HG02840 (cell line): ENCODE results near the gene PPP2R5C.
"Not testable (repeated sequence)": the region's sequence is repeated elsewhere in the genome, so short reads cannot be mapped to it uniquely, and the experiment has no call there.

Source experiments
- ATAC-seq: cut with Tn5 transposase; IDR thresholded peaks from one replicate; pipeline ENCODE4 v1.9.1; 2021; ENCODE audit warnings: mild to moderate bottlenecking, moderate library complexity, moderate number of reproducible peaks; ENCODE audit not compliant: unreplicated experiment, low FRiP score

The PPP2R5C gene

DNA sequence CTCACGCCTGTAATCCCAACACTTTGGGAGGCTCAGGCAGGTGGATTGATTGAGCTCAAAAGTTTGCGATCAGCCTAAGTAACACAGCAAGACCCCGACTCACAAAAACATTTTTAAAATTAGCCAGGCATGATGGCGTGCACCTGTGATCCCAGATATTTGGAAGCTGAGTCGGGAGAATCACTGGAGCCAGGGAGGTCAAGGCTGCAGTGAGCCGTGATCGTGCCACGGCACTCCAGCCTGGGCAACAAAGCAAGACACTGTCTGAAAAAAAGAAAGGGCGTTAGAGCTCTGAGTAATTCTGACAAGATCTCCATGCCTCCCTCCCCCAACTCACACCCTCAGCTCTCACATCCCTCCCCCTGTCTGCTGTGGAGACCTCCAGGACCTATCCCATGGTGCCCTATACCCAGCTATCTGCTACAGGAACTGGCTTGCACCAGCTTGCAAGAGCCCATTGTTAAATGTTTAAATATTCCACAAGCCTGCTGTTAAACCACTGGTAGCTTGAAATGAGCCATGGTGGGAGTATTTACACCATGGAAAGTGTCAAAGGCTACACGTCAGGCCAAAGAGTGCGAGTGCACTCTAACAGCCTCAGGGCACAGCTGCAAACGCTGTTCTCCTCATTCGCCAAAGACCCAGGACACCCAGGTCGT, 35.1 kb upstream of the PPP2R5C start:
- ATAC-seq: no peak

DNA sequence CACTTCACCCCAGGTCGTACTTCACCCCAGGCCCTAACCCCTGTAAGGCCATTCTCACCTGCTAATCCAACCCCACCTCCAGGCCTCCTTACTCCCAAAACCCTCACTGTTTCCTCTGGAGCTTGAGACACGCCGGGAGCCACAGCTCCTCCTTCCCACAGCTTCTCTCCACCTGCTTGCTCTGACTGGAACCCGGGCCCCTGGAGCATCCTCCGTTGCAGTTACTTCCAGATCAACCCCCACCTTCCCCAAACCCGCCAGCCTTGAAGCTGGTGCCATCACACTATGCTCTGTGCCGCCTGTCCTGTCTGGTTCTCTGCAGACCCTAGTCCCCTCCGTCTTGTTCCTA, 34.6 kb upstream of the PPP2R5C start:
- no peak for ATAC-seq

DNA sequence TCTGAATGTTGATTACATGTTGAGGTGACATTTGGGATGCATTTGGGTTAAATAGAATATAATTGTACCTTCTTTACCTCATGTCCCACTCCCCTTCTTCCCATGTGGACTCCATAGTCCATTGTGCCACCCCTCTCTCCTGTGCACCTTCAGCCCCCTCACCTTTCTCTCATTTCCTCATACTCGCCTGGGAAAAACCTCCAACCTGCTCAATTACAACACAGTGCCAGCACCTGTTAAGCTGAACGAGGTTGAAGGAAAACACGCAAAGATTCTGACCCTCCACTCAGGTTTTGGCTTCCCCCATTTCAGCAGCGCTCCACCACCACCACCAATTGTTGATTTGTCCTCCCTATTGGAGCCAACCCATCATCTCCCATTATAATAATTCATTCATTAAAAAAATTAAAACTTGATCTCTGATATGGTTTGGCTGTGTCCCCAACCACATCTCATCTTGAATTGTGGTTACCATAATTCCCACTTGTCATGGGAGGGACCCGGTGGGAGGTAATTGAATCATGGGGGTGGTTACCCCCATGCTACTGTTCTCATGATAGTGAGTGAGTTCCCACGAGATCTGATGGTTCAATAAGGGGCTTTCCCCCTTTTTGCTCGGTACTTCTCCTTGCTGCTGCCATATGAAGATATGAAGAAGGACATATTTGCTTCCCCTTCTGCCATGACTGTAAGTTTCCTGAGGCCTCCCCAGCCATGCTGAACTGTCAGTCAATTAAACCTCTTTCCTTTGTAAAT, 33.7 kb upstream of the PPP2R5C start:
- ATAC-seq: no peak

DNA sequence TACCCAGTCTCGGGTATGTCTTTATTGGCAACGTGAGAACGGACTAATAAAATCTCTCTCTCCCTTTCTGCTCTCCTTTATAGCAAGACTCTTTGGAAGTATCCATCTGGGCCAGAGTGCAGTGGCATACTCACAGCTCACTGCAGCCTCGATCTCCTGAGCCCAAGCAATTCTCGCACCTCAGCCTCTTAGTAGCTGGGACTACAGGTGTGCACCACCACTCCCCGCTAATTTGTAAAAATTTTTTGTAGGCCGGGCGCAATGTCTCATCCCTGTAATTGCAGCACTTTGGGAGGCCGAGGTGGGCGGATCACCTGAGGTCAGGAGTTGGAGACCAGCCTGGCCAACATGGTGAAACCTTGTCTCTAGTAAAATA, 33.2 kb upstream of the PPP2R5C start:
- ATAC-seq: no peak

DNA sequence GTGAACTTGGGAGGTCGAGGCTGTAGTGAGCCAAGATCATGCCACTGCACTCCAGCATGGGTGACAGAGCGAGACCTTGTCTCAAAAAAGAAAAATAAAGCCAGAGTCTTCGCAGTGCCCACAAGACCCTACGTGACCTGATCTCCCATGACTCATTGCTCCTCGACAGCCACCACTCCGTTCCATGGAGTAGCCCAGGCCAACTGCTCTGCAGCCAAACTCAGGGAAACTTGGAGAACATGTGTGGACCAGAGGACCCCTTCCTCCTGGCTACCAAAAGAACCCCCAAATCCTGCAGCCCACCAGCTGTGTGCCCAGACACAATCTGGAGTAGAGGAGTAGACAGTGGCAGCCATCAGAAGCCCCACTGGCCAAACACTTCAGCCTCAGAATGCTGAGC, 32.1 kb upstream of the PPP2R5C start:
- ATAC-seq: no peak

DNA sequence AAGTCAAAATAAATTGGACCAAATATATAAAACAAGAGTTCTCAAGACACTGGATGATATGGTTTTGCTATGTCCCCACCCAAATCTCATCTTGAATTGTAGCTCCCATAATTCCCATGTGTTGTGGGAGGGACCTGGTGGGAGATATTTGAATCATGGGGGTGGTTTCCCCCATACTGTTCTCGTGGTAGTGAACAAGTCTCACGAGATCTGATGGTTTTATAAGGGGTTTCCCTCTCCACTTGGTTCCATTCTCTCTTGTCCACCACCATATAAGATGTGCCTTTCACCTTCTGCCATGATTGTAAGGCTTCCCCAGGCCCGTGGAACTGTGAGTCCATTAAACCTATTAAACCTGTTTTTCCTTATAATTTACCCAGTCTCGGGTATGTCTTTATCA, 31.4 kb upstream of the PPP2R5C start:
- ATAC-seq: not testable (repeated sequence)

DNA sequence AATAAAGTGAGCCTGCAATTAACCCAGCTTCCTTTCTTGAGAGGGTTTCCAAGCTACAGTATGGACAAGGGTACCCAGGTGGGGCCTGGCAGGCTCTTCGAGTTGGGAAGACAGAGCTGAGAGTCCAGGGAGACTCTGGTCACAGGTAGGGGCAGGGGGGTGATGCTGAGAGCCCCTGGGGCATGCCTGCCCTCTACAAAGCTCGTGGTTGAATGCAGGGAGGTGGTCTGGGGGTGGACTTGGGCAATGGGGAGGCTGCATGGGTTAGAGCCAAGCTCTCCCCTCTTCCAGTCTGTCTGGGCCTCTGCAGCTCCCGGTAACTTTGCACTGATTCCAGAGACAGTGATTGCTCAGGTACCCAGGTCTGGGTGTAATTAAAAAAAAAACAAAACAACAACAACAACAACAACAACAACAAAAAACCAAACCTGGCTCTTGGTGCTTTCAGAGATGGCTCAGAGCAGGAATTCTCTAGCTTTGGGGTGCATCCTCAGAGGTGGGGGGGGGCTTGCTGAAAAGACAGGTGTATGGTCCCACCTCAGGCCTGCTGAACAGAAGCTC, 30.8 kb upstream of the PPP2R5C start:
- ATAC-seq: no peak

DNA sequence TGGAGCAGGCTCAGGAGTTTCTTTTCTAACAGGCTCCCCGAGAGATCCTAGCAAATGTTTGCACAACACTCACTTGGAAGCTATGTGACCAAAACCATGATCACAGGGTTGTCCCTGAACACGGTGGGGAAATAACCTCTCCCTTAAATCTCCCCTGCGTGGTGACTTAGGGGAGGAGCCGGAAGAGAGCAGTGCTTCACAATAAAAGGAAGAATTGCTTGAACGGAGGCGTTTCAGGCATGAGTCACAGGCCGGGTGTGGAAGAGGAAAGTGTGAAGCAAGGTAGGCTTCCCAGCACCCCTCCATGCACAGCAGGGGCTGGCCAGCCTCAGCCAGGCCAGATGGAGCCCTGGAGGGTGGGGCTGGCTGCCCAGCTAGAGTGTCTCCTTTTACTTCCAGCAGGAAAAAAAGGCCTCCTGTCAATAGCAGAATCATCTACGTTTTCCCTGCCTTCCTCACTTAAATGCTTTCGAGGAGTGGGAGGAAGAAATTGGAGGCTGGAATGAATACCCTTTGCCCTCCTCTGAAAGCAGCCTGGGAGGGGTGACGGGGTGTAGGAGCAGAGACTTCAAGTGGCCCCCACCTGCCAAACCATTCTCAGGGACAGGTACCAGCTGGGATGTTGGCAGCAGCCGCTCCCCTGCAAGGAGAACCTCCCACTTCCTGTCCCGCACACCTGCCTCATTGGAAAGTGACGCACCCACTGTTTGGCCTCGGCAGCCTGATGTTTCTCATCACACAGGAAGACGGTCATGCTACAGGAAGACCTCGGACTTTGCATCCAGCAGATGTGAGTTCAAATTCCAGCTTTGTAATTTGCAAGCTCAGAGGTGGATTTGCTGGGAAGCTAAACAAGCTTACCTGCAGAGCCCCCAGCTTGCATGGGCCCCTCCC, 30.1 kb upstream of the PPP2R5C start:
- ATAC-seq: peak; percentile 73

DNA sequence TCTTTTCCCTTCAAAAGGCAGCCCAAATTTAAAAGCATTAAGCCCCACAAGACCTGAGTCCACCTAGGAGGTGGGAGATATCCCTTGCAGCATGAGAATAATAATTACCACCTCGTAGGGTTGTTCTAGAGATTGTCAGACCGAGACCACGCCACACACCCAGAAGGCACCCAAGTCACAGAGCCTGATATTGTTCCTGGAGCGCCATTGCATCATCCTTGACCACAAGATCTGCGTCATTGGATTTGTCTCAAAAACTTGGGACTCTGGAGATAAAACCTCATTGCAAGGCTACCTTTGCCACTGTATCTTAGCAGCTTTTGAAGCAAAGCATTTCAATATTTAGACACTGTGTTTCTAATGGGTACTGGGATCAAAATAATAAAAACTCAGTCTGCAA, 29.4 kb upstream of the PPP2R5C start:
- ATAC-seq: no peak

DNA sequence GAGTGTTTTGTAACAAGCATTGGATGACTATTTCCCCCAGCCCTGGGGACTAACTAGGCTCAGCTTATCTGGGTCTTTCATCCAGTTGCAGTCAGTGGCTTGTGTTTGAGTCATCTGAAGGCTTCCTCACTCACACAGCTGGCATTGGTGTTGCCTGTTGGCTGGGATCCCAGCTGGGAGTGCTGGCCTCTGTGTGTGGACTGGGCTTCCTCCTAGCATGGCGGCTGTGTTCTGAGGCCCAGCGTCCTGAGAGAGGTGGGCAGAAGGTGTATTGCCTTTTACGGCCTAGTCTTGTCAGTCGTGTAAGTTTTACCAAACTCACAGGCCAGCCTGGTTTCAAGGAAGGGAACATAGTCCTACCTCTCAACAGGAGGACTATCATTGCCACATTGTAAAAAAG, 28.3 kb upstream of the PPP2R5C start:
- no peak for ATAC-seq

DNA sequence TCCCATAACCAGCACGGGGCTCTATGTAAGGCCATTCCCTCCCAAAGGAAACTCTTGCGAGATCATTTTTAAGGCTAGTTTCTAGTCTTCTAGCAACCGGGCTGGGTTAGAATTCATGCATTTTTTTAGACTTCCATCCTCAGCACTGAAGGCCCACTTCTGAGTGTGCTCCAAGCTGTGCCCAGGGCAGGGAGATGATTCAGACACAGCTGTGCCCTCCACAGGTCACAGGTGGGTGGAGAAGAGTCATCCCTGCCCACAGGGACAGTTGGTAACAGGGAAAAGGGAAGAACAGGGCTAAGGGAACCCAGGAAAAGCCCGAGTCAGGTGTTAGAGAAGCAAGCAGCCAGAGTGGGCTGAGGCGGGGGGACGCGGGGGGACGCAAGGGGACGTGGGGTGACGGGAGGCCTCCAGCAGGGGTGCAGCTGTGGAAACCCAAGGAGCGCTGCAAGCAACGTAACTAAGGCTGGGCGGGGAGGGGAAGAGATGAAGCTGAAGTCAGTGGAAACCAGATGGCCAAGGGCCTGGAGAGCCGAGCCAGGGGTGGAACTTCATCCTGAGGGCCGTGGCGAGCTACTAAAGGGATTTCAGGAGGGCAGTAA, 27.2 kb upstream of the PPP2R5C start:
- no peak for ATAC-seq

DNA sequence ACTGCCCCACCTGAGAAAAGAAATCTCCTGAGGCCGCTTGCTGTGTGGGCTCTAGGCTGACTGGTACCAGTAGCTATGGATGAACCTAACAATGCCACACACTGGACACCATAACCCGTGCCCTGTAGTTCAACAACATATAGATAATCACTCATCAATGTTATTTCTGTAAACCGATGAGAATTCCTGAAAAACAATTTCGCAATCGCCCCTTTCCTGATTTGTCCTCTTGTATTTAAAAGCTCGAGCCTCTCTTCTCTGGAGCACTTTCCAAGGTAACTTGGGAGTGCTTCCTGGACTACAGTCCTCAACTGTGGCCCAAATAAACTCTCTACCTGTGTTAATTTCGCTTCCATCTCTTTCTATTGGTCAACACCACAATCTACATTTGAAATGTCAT, 26.1 kb upstream of the PPP2R5C start:
- no peak for ATAC-seq

DNA sequence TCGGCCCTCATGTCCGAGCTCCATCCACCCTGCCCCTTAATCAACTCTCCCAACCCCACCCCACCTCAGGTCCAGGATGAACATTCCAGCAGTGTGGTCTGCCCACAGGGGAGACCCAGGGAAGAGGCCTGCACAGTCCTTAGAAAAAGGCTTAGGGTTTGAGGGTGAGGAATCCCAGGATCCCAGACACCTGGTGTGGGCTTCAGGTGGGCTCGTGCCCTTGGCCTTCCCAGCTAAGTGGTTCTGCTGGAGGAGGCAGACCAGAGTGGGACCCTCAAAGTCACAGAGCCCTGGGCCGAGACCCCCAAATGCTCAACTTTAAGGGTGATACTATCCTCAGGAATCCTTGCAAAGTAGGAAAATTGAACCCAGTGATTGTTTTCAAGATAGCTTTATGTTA, 25.4 kb upstream of the PPP2R5C start:
- no peak for ATAC-seq

DNA sequence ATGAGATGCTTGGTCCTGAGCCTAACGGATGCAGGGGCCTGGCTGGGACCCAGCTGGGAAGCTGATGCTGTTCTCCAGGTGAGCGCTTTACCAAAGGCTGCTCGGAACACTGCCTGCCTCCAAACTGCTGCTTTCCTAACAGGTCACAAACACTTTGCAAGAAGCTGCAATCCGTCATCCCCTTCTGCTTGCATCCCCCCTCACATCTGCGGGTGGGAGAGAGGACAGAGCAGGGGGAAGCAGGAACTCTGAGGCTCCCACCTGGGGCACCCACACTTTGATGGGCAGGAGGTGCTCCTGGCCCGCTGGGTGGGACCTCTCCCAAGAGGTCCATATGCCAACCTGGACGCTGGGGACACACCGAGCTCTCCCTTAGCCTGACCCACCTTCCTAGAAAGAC, 24.9 kb upstream of the PPP2R5C start:
- ATAC-seq: no peak

DNA sequence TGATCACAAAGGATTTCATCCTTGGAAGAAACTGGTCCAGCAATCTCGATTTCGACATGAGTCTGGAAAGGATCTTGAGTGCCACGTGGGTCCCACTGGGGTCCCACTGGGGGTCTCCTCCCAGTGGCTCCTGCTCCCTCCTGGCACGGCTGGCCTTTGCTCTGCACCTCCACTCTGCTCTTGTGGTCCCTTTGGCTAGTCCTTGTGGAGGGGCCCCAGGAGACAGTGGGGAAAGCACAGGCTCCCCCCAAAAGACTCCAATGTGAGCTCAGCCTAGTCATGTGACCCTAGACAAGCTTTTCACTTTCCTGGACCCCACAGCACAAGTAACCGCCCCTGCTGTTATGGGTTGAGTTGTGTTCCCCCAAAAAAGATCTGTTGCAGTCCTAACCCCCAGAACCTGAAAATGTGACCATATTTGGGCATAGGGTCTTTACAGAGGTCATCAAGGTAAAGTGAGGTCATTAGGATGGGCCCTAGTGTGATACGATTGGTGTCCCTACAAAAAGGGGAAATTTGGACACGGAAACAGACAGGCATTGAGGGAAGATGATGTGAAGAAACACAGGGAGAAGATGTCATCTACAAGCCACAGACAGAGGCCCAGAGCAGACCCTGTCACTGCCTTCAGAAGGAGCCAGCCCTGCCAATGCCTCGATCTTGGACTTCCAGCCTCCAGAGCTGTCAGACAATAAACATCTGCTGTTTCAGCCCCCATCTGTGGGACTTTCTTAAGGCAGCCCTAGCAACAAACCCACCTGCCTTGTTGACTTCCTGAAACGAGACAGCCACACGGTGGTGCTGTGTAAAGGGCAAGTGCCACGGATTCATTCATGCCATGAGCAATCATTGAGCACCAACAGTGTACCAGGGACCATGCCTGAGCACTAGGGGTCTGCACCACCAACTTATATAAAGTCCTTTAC, 23.8 kb upstream of the PPP2R5C start:
- ATAC-seq: no peak

DNA sequence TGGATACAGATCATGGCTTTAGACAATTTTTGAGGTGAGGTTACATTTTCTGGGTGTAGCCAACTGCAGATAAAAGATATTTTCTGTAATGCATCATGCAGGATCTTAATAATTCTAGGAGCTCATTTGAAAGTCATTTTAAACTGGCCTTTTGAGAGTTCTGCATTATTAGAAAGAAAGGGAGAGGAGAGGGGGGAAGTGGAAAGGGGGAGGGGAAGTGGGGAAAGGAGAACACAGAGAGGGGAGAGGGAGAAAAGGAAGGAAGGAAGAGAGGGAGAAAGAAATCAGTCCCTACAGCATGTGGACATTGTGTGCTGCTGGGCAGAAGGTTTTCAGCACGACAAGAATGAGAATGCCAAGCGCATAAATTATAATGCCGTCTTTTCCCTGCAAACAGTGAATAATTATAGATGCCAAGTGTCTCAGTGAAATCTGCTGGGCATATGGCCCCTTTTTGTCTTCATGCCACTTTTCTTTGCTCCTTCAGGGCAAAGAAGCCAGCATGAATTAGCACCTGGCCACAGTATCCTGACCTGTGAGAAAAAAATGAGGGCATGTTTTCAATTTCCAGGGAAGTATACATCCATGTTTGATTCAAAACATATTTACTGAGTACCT, 22.7 kb upstream of the PPP2R5C start:
- no peak for ATAC-seq

DNA sequence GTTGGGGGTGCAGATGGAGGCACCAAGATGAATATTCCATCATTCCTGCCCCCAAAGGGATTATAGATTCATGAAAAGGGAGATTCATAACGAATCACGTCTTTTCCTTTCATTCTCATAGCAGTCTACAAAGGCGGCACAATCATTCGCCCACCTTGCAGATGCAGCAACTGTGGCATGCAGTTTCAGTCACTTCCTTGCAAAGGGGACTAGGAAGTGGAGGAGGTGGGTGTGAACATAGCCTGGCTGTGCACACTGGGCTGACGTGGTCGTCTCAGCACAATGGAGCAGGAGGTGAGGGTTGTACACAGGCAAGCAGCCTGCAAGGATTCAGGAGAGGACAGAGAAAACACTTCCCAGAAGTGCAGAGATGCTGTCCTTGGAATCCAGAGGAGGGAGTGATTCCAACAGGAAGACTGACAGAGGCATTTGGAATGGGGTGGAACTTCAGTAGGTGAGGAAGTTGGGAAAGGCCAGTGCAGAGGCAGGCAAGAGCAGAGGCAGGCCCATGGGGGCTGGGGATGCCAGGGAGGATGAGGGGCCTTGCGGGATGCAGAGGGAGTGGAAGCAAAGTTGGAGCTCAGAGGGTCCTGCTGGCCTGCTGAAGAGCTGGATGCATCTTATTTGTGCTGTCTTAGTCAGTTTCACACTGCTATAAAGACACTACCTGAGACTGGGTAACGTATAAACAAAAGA, 21.9 kb upstream of the PPP2R5C start:
- no peak for ATAC-seq

DNA sequence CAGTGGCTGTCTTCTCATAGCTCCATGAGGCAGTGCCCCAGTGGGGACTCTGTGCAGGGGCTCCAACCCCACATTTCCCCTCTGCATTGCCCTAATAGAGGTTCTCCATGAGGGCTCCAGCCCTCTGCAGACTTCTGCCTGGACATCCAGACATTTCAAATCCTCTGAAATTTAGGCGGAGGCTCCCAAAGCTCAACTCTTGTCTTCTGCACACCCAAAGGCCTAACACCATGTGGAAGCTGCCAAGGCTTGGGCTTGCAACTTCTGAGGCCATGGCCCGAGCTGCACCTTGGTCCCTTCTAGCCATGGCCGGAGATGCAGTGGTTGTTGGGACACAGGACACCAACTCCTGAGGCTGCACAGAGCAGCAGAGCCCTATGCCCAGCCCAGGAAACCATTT, 20.5 kb upstream of the PPP2R5C start:
- no peak for ATAC-seq

DNA sequence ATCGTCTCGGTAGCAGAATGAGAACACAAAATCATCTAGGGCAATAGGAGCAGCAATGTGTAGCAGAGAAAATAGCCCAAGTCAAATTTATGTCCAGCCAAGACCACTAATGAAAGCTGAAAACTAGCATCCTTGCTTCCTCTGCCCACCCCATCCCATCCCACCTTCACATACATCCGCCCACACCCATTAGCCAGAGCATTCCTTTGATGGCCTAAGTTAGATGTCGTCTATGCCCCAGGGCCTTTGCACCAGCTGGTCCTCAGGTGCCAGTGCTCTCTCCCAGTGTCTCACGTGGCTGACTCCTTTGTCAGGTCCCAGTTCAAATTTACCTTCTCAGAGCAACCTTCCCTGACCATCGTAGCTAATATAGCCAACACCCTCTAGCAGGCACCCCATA, 17.8 kb upstream of the PPP2R5C start:
- ATAC-seq: no peak
